ENCODE data around the gene MARF1. TPM values are rescaled to one million over a fixed set of nuclear protein-coding genes. Genes with fewer than 3 reads are reported as not detected.

The MARF1 gene
- total and polyA plus RNA-seq, 8 donors = 15.5 to 65.3 (median 37.2) TPM

DNA sequence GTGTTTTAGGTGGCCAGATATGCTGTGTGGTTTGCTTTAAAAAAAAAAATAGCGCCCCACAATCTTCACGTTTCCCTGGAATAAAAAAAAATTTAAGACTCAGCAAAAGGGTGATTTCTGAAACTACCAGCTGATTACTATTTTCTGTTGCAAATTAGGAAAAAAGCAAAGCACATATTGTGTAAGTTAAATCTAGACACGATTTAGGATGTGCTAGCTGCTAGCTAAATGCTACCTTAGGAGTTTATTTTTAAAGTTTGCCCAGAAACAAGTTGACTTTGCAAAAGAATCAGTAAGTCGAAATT is 944 bp upstream of the MARF1 start:
- intact Hi-C loops (cut with DNase I; ENCODE audit: low total_unique reads) = no loop called here

DNA sequence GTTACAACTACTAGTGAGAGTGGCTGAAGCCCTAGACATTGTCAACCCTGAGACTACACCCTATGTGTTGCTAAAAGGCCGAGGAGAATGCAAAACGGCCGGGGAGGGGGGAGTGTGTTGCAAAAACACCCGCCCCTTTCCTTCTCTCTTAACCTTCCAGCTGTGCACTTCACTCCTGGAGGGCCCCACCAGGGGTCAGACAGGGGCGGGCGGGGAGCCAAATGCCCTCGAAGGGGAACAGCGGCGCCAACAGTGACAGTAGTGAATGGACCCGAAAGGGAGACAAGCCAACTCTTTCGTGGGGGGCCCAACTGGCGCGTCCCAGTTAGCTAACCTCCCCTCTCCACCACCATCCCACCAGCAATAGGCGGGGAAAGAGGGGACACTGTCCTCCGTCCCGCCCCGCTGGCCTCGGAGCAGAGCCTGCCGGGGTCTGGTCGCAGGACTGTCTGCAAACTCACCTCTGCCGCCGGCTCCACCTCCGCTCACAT is 352 bp downstream of the MARF1 start:
- 0 to 1% (median 0%) methylated on average over 16 to 23 of the region's 23 CpGs for WGBS, 5 donors
- intact Hi-C loops (cut with DNase I; ENCODE audit: low total_unique reads) = no loop called here
- H3K36me3 ChIP-seq = peaks cover 16 to 19% (median 18%) of the 10 kb centered on the region in 4 donors
- no peaks in the 10 kb centered on the region for H3K9me3 ChIP-seq
- TF ChIP-seq POLR2A (IDR thresholded peaks at IDR 0.05) = no peak
- peak in 2 of 7 experiments; percentile 14 to 28 for TF ChIP-seq CTCF (IDR thresholded peaks at IDR 0.05)
- no peak for TF ChIP-seq EP300 (IDR thresholded peaks at IDR 0.05)
- TF ChIP-seq POLR2AphosphoS5 (IDR thresholded peaks at IDR 0.05) = peak in 1 of 3 donors; percentile 3
- H3K4me1 ChIP-seq = peaks cover 21 to 49% (median 30%) of the 10 kb centered on the region in 4 donors
- peak overlapping the region; percentile 98 to 99 (median 99) for H3K27ac ChIP-seq
- no peaks in the 10 kb centered on the region for H3K27me3 ChIP-seq
- H3K4me3 ChIP-seq = peak overlapping the region; percentile 69 to 94 (median 87)
- peak; percentile 63 to 88 for DNase-seq

More for the DNA sequence above, 944 bp upstream of the MARF1 start:
- Histone ChIP-seq H3K36me3 (peaks cover 3 to 6% (median 5%) of the 10 kb centered on the region in 4 donors), H3K9me3 (no peaks in the 10 kb centered on the region), H3K4me3 (peak overlapping the region; percentile 69 to 94 (median 87)), H3K4me1 (peaks cover 21 to 49% (median 30%) of the 10 kb centered on the region in 4 donors), H3K27me3 (no peaks in the 10 kb centered on the region), H3K27ac (peak overlapping the region in 4 of 5 donors; percentile 98 to 99 (median 99))
- DNase-seq = no peak
- TF ChIP-seq CTCF (IDR thresholded peaks at IDR 0.05) = no peak
- TF ChIP-seq POLR2AphosphoS5 (IDR thresholded peaks at IDR 0.05) = no peak
- TF ChIP-seq POLR2A (IDR thresholded peaks at IDR 0.05) = no peak
- no peak for TF ChIP-seq EP300 (IDR thresholded peaks at IDR 0.05)
- whole genome bisulfite sequencing, 5 donors = 19 to 24% (median 22%) methylated on average over 4 of the region's 4 CpGs

GRCh38 chr16:15641753-15642556 is 999 bp downstream of the MARF1 start:
- intact Hi-C loops (cut with DNase I; ENCODE audit: low total_unique reads) = no loop called here
- WGBS, 5 donors = 10 to 18% (median 11%) methylated on average over 15 of the region's 15 CpGs
- H3K4me1 ChIP-seq = peaks cover 21 to 50% (median 33%) of the 10 kb centered on the region in 4 donors
- H3K36me3 ChIP-seq = peaks cover 22 to 25% (median 25%) of the 10 kb centered on the region in 4 donors
- H3K27me3 ChIP-seq = no peaks in the 10 kb centered on the region
- no peaks in the 10 kb centered on the region for H3K9me3 ChIP-seq
- H3K27ac ChIP-seq = peak overlapping the region; percentile 98 to 99 (median 99)
- H3K4me3 ChIP-seq = peak overlapping the region; percentile 69 to 94 (median 87)
- TF ChIP-seq POLR2A (IDR thresholded peaks at IDR 0.05) = no peak
- no peak for TF ChIP-seq EP300 (IDR thresholded peaks at IDR 0.05)
- no peak for TF ChIP-seq CTCF (IDR thresholded peaks at IDR 0.05)
- no peak for TF ChIP-seq POLR2AphosphoS5 (IDR thresholded peaks at IDR 0.05)
- DNase-seq = no peak

DNA sequence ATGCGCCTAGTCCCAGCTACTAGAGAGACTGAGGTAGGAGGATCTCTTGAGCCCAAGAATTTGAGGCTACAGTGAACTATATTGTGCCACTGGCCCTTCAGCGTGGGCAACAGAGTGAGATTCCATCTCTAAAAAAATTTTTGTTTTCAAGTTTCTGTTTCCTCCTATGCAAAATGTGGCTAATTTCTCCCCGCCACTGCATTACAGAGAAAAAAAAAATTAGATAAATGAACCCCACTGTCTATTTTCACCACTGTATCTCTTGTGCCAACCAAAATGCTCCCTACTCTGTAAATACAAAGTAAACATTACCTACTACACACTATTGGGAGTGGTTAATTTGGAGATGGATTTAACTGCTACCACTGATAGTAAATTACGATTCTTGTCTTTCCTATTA is 2.0 kb downstream of the MARF1 start:
- Histone ChIP-seq H3K27ac (peak overlapping the region in 2 of 5 donors; percentile 99), H3K4me1 (peaks cover 21 to 57% (median 33%) of the 10 kb centered on the region in 4 donors), H3K9me3 (no peaks in the 10 kb centered on the region), H3K27me3 (no peaks in the 10 kb centered on the region), H3K4me3 (peak overlapping the region in 1 of 4 donors; percentile 90), H3K36me3 (peaks cover 27 to 35% (median 34%) of the 10 kb centered on the region in 4 donors)
- TF ChIP-seq POLR2AphosphoS5 (IDR thresholded peaks at IDR 0.05) (no peak), POLR2A (IDR thresholded peaks at IDR 0.05) (no peak), EP300 (IDR thresholded peaks at IDR 0.05) (no peak), CTCF (IDR thresholded peaks at IDR 0.05) (no peak)
- intact Hi-C loops (cut with DNase I; ENCODE audit: low total_unique reads) = no loop called here
- 54 to 72% (median 62%) methylated on average over 4 of the region's 4 CpGs for WGBS, 5 donors
- DNase-seq = no peak
